ENCODE data around the gene KSR2. TPM values are rescaled to one million over a fixed set of nuclear protein-coding genes. Genes with fewer than 3 reads are reported as not detected.

Gene KSR2
- total and polyA plus RNA-seq, 7 donors: under 0.01 to 1.1 (median 0.41) TPM

GRCh38 chr12:117662220-117662619 is 306.6 kb downstream of the KSR2 start:
- Histone ChIP-seq H3K9me3 (no peaks in the 10 kb centered on the region), H3K27me3 (peaks cover 0 to 2% (median 0%) of the 10 kb centered on the region in 3 donors), H3K36me3 (no peaks in the 10 kb centered on the region), H3K27ac (no peak overlapping the region), H3K4me3 (no peak overlapping the region), H3K4me1 (no peaks in the 10 kb centered on the region)
- no peak for DNase-seq
- 47 to 61% methylated on average over 6 of the region's 6 CpGs for WGBS, 2 donors
- intact Hi-C loops (cut with DNase I): no loop called here
- TF ChIP-seq POLR2A (IDR thresholded peaks at IDR 0.05) (no peak), CTCF (IDR thresholded peaks at IDR 0.05) (no peak), EP300 (IDR thresholded peaks at IDR 0.05) (no peak), POLR2AphosphoS5 (IDR thresholded peaks at IDR 0.05) (no peak)

GRCh38 chr12:117661471-117661870 is 307.3 kb downstream of the KSR2 start:
- WGBS, 2 donors: 68 to 70% methylated on average over 3 of the region's 3 CpGs
- Histone ChIP-seq H3K36me3 (no peaks in the 10 kb centered on the region), H3K4me1 (no peaks in the 10 kb centered on the region), H3K4me3 (no peak overlapping the region), H3K9me3 (no peaks in the 10 kb centered on the region), H3K27me3 (no peaks in the 10 kb centered on the region), H3K27ac (no peak overlapping the region)
- no peak for TF ChIP-seq EP300 (IDR thresholded peaks at IDR 0.05)
- TF ChIP-seq CTCF (IDR thresholded peaks at IDR 0.05): no peak
- TF ChIP-seq POLR2AphosphoS5 (IDR thresholded peaks at IDR 0.05): no peak
- no peak for TF ChIP-seq POLR2A (IDR thresholded peaks at IDR 0.05)
- DNase-seq: no peak
- intact Hi-C loops (cut with DNase I): no loop called here

GRCh38 chr12:117660896-117661295 is 307.9 kb downstream of the KSR2 start:
- TF ChIP-seq POLR2A (IDR thresholded peaks at IDR 0.05) (no peak), POLR2AphosphoS5 (IDR thresholded peaks at IDR 0.05) (no peak), EP300 (IDR thresholded peaks at IDR 0.05) (no peak), CTCF (IDR thresholded peaks at IDR 0.05) (no peak)
- Histone ChIP-seq H3K27ac (no peak overlapping the region), H3K36me3 (no peaks in the 10 kb centered on the region), H3K9me3 (no peaks in the 10 kb centered on the region), H3K4me3 (no peak overlapping the region), H3K27me3 (no peaks in the 10 kb centered on the region), H3K4me1 (no peaks in the 10 kb centered on the region)
- intact Hi-C loops (cut with DNase I): no loop called here
- WGBS, 2 donors: 74 to 79% methylated on average over 3 of the region's 3 CpGs
- DNase-seq: no peak

GRCh38 chr12:117658226-117658625 is 310.6 kb downstream of the KSR2 start:
- Histone ChIP-seq H3K9me3 (no peaks in the 10 kb centered on the region), H3K4me3 (no peak overlapping the region), H3K36me3 (no peaks in the 10 kb centered on the region), H3K27me3 (no peaks in the 10 kb centered on the region), H3K4me1 (no peaks in the 10 kb centered on the region), H3K27ac (no peak overlapping the region)
- no peak for TF ChIP-seq POLR2A (IDR thresholded peaks at IDR 0.05)
- TF ChIP-seq POLR2AphosphoS5 (IDR thresholded peaks at IDR 0.05): no peak
- no peak for TF ChIP-seq EP300 (IDR thresholded peaks at IDR 0.05)
- TF ChIP-seq CTCF (IDR thresholded peaks at IDR 0.05): no peak
- WGBS, 2 donors: 80 to 88% methylated on average over 2 of the region's 2 CpGs
- intact Hi-C loops (cut with DNase I): no loop called here
- no peak for DNase-seq

GRCh38 chr12:117649796-117650195 is 319.0 kb downstream of the KSR2 start:
- Histone ChIP-seq H3K9me3 (no peaks in the 10 kb centered on the region), H3K4me1 (no peaks in the 10 kb centered on the region), H3K4me3 (no peak overlapping the region), H3K36me3 (no peaks in the 10 kb centered on the region), H3K27ac (no peak overlapping the region), H3K27me3 (peaks cover 0 to 15% (median 0%) of the 10 kb centered on the region in 3 donors)
- DNase-seq: no peak
- intact Hi-C loops (cut with DNase I): no loop called here
- TF ChIP-seq CTCF (IDR thresholded peaks at IDR 0.05) (no peak), POLR2AphosphoS5 (IDR thresholded peaks at IDR 0.05) (no peak), EP300 (IDR thresholded peaks at IDR 0.05) (no peak), POLR2A (IDR thresholded peaks at IDR 0.05) (no peak)
